Heart left ventricle (tissue), 16 donors: ENCODE results near the gene PSD4. TPM values are rescaled to one million over a fixed set of nuclear protein-coding genes. Genes with fewer than 3 reads are reported as not detected.
A peak's percentile ranks its signal among the peaks of the same experiment; 100 is the strongest.

Source experiments
- ATAC-seq, 4 donors: fragments of 200-7000 bp; cut with Tn5 transposase; one replicate each; pipeline ENCODE4 v1.9.1; 2020 to 2022; ENCODE audit warnings: moderate library complexity in 4 of 4, mild to moderate bottlenecking in 3 of 4, moderate number of reproducible peaks in 1 of 4
- DNase-seq, 5 donors: peaks; one replicate each; pipeline ENCODE4 v3.0.0-alpha.2; 2020
- H3K27ac ChIP-seq, 12 donors: fragments of 200-600 bp; sonication (generic) in 4 of 12; one replicate each; pipeline versions ENCODE4 v1.5.0 to v1.8.0; 2016 to 2022; ENCODE audit warnings: mild to moderate bottlenecking in 2 of 12
- H3K27me3 ChIP-seq, 9 donors: fragments of 200-600 bp; sonication (generic) in 2 of 9; one replicate each; pipeline versions ENCODE4 v1.5.1 to v1.8.0; 2016 to 2022; ENCODE audit warnings: mild to moderate bottlenecking in 3 of 9
- H3K36me3 ChIP-seq, 9 donors: fragments of 200-600 bp; sonication (generic) in 2 of 9; one replicate each; pipeline versions ENCODE4 v1.5.0 to v1.8.0; 2018 to 2022; ENCODE audit warnings: mild to moderate bottlenecking in 2 of 9
- H3K4me1 ChIP-seq, 12 donors: fragments of 200-600 bp; sonication (generic) in 4 of 12; one replicate each; pipeline versions ENCODE4 v1.5.0 to v1.8.0; 2016 to 2022; ENCODE audit warnings: mild to moderate bottlenecking in 3 of 12
- H3K4me3 ChIP-seq, 12 donors: fragments of 200-600 bp; sonication (generic) in 4 of 12; one replicate each; pipeline versions ENCODE4 v1.5.0 to v1.8.0; 2017 to 2022; ENCODE audit warnings: mild to moderate bottlenecking in 9 of 12, moderate library complexity in 4 of 12
- H3K9me3 ChIP-seq, 12 donors: fragments of 200-600 bp; sonication (generic) in 4 of 12; one replicate each; pipeline versions ENCODE4 v1.5.0 to v1.8.0; 2016 to 2022; ENCODE audit warnings: mild to moderate bottlenecking in 1 of 12
- POLR2A ChIP-seq, 2 donors: fragments of 450-650 bp; IDR thresholded peaks; one replicate each; pipeline ENCODE4 v1.6.1; 2017; ENCODE audit warnings: antibody characterized with exemption in 2 of 2, mild to moderate bottlenecking in 2 of 2, moderate library complexity in 2 of 2
- WGBS, 4 donors: extraction: QIAGEN DNeasy Blood & Tissue Kit in 2 of 4; methylation state at CpG; one replicate each; pipeline versions ENCODE4 v1.1.5 to v1.1.7; 2013 to 2018; 5-methylcytosine and 5-hydroxymethylcytosine counted together
- intact Hi-C, 10 donors: fragments of 100-400 bp; cut with DNase I; formaldehyde crosslinking; loops; one replicate each; pipeline versions ENCODE4 v1.11.1 to v1.14.2; 2022
- polyA plus RNA-seq, 2 donors: library from polyadenylated mRNA; stranded (reverse); fragments of 200-250 nt; gene quantifications; one replicate each; pipeline ENCODE4 v1.2.3, GENCODE V29; 2013
- total RNA-seq, 9 donors: library from RNA; depleted of rRNA in 2 of 9; stranded (reverse); fragments of >200 nt in 2 of 9; fragmentation: NEBNext Ultra II Directional in 3 of 9; extraction: Animal tissue kit (Norgen Biotek cat#: 25700) in 3 of 9; gene quantifications; one replicate each; pipeline versions ENCODE4 v1.1.0 to v1.2.4, GENCODE V29; 2016 to 2023
- TF ChIP-seq, protein P1 (sequence below), 12 donors: fragments of 200-600 bp; sonication (generic) in 4 of 12; IDR thresholded peaks; one replicate each; pipeline versions ENCODE4 v1.5.0 to v1.8.0; 2018 to 2022; ENCODE audit warnings: antibody characterized with exemption in 12 of 12, mild to moderate bottlenecking in 5 of 12
- donor health status: ischemic (EF 13 %, LVEDD 7.1; RV severe dilation, severe dysfunction).
- donor health status: healthy with polysubstance abuse.
- donor health status: DM: no; HTN: yes; CAD: no.
- donor health status: DM: no; HTN: no; CAD: no.
- donor health status: ischemic (EF 25% LVEDD 6.9; RV normal size, moderate dysfunction).
- donor health status: ischemic (EF 25% LVEDD 5.7; RV mildly dilated, moderate dysfunction).
- donor health status: healthy.
- donor health status: DM: yes; HTN: yes; CAD: no.
- donor health status: ischemic (EF 35%, LVEDD 5.7; RV mildly dilated, moderate dysfunction).
- donor health status: nonischemic (EF 11% LVEDD 7.7; RV severe dilation, severe dysfunction).
- donor health status: DM: yes; HTN: yes; CAD: no.
- donor health status: PGD.
- donor health status: ischemic (EF 29% LVEDD 5.4; RV normal size, mild dysfunction).
- donor health status: nonischemic (EF 23%, LVEDD 6.1; RV moderate dilation, normal function).

PSD4 gene
- total and polyA plus RNA-seq, 11 donors = 0.65 to 23.4 (median 1.9) TPM

DNA sequence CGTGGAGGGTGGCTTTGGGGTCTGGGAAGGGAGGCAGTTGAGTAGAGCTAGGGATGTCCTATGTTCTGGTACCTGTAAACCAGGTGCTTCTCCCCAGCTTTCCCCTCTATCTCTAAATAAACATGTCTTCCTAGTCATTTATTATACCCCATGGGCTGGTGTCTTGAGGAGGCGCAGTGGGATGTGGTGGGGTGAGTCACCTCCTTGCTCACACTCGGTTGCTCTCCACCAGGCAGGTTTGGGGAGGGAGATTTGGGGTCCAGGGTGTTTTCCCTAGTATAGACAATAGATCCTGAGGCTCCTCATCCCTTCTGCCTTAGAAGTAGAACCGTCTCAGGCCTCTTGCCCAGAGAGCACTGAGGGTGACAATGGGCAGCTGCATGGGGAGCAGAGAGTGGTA is 5.1 kb downstream of the PSD4 start:
- WGBS, 4 donors = 81 to 92% (median 87%) methylated on average over 4 of the region's 4 CpGs
- intact Hi-C loops = no loop called here
- peaks cover 0 to 50% (median 0%) of the 10 kb centered on the region in 12 donors for H3K4me1 ChIP-seq
- H3K4me3 ChIP-seq = no peak overlapping the region
- no peaks in the 10 kb centered on the region for H3K9me3 ChIP-seq
- no peak for TF ChIP-seq POLR2A (IDR thresholded peaks at IDR 0.05)
- TF ChIP-seq, protein P1, sequence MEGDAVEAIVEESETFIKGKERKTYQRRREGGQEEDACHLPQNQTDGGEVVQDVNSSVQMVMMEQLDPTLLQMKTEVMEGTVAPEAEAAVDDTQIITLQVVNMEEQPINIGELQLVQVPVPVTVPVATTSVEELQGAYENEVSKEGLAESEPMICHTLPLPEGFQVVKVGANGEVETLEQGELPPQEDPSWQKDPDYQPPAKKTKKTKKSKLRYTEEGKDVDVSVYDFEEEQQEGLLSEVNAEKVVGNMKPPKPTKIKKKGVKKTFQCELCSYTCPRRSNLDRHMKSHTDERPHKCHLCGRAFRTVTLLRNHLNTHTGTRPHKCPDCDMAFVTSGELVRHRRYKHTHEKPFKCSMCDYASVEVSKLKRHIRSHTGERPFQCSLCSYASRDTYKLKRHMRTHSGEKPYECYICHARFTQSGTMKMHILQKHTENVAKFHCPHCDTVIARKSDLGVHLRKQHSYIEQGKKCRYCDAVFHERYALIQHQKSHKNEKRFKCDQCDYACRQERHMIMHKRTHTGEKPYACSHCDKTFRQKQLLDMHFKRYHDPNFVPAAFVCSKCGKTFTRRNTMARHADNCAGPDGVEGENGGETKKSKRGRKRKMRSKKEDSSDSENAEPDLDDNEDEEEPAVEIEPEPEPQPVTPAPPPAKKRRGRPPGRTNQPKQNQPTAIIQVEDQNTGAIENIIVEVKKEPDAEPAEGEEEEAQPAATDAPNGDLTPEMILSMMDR (IDR thresholded peaks at IDR 0.05) = no peak
- H3K36me3 ChIP-seq = peaks cover 0 to 11% (median 0%) of the 10 kb centered on the region in 9 donors
- DNase-seq (no peak), ATAC-seq (no peak)
- H3K27me3 ChIP-seq = no peaks in the 10 kb centered on the region
- H3K27ac ChIP-seq = no peak overlapping the region

DNA sequence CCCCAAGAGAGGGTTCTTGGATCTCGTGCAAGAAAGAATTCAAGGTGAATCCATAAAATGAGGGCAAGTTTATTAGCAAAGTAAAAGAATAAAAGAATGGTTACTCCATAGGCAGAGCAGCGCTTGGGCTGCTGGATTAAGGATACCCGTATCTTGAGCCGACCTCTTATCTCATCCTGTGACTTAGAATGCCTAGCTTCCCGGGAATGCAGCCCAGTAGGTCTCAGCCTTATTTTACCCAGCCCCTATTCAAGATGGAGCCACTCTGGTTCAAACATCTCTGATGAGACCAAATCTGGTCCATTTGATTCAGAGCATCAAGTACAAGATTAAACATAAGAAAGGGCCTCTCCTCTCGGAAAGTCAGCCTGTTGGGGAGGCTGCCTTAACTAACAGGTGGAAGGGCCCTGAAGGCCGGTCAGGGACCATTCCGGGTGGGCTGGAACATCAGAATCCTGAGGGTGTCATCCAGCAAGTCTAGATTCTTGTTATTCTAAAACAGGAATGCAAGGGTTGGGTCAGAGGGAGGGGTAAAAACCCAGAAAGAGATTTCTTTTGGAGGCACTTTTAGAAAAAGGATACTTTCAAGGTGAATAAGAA is 5.8 kb downstream of the PSD4 start:
- Histone ChIP-seq H3K9me3 (no peaks in the 10 kb centered on the region), H3K27ac (no peak overlapping the region), H3K4me1 (peaks cover 0 to 54% (median 0%) of the 10 kb centered on the region in 12 donors), H3K36me3 (peaks cover 0 to 11% (median 0%) of the 10 kb centered on the region in 9 donors), H3K4me3 (no peak overlapping the region), H3K27me3 (no peaks in the 10 kb centered on the region)
- no peak for DNase-seq
- 78 to 82% (median 81%) methylated on average over 8 of the region's 8 CpGs for WGBS, 4 donors
- no peak for ATAC-seq
- intact Hi-C loops = no loop called here
- TF ChIP-seq, protein P1 (IDR thresholded peaks at IDR 0.05) = no peak

DNA sequence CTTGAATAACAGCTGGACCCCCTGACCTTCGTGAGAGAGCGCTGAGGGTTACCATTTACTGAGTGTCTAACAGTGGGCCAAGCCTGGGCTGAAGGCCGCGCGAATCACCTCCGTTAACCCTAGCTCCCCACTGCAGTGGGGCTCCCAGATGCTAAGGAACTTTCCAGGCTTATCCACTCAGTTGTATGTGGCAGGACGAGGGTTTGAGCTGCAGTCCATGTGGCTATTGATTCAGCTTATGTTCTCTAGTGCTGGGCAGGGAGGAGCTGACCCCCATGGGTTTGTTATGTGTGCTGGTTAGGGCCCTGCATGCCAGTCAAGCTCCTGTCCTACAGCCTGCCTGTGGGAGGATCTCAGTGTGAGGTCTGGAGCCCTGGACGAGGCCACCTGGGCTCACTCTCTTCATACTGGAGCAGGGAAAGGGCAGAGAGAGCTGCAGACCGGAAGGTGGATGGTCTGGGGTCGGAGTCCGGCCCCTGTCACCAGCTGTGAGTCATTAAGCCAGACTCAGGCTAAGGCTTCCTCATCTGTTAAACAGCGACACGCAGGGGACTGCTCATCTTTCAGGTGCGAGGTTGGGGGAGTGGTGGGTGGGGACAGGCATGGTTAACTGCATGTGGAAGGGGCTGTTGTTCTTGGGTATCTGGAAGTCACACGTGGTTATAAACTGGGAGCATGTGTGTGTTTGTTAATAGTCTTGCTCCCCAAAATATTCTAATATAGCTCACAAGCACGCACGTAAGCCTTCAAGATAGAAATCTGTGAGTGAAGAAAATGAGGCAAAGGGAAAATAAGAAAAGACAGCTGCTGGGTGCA is 6.6 kb downstream of the PSD4 start:
- ATAC-seq (no peak), DNase-seq (no peak)
- no peaks in the 10 kb centered on the region for H3K27me3 ChIP-seq
- intact Hi-C loops = no loop called here
- peaks cover 0 to 11% (median 0%) of the 10 kb centered on the region in 9 donors for H3K36me3 ChIP-seq
- TF ChIP-seq, protein P1 (IDR thresholded peaks at IDR 0.05) = no peak
- no peak for TF ChIP-seq POLR2A (IDR thresholded peaks at IDR 0.05)
- no peak overlapping the region for H3K4me3 ChIP-seq
- WGBS, 4 donors = 84 to 87% (median 86%) methylated on average over 17 of the region's 17 CpGs
- H3K9me3 ChIP-seq = no peaks in the 10 kb centered on the region
- peaks cover 0 to 62% (median 0%) of the 10 kb centered on the region in 12 donors for H3K4me1 ChIP-seq
- peak overlapping the region in 1 of 12 donors; percentile 52 for H3K27ac ChIP-seq

DNA sequence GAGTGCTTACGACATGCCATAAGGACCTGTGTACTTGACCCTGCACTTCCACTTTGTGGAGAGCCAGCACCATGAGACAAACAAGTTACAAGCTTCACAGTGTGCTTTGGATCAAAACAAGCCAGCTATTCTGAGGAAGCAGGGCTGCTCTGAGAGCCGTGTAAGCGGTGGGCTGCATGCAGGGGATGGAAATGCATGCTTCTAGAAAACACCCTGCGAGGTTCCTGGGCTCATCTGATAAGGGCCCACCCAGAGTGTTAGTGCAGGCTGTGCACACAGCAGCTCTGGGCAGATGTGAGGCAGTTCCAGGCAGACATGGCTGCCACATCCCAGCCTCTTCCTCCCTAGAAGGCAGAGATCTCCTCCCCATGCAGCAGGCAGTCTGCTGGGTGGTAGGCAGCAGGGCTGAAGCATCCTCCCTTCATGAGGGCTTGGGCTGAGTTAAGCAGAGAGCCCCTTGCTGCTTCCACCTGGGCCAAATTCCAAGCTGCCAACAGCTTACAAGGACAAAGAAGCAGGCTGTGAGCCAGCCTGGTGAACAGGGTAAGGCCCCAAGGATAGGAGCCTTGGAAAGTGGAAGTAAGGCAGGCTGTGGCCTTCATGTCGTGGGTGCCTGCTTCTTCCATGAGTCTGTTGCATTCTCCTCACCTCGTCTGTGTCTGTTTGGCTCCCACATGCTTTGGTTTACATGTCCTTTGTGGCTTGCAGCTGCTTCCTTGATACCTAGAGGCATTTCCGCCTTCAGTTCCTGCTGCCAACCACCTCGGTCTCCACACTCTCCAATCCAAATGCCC is 7.7 kb downstream of the PSD4 start:
- intact Hi-C loops = no loop called here
- H3K27me3 ChIP-seq = no peaks in the 10 kb centered on the region
- ATAC-seq (no peak), DNase-seq (no peak)
- H3K36me3 ChIP-seq = peaks cover 0 to 20% (median 0%) of the 10 kb centered on the region in 9 donors
- TF ChIP-seq, protein P1 (IDR thresholded peaks at IDR 0.05) = no peak
- TF ChIP-seq POLR2A (IDR thresholded peaks at IDR 0.05) = no peak
- peak overlapping the region in 1 of 12 donors; percentile 52 for H3K27ac ChIP-seq
- no peak overlapping the region for H3K4me3 ChIP-seq
- peaks cover 0 to 66% (median 0%) of the 10 kb centered on the region in 12 donors for H3K4me1 ChIP-seq
- 52 to 63% (median 60%) methylated on average over 8 of the region's 8 CpGs for WGBS, 4 donors
- no peaks in the 10 kb centered on the region for H3K9me3 ChIP-seq
